Tibial nerve (tissue), 4 donors: ENCODE data around the gene TBC1D8B.

Experiments used
- CTCF ChIP-seq, 5 experiments: fragments of 200-600 bp in 3 of 5; fragments of 450-650 bp in 2 of 5; sonication (generic) in 3 of 5; IDR thresholded peaks; one replicate each; pipeline ENCODE4 v1.5.1; 2016 to 2019; ENCODE audit warnings: antibody characterized with exemption in 5 of 5, mild to moderate bottlenecking in 3 of 5, moderate library complexity in 2 of 5
- EP300 ChIP-seq, 2 donors: sonication (generic); formaldehyde crosslinking; IDR thresholded peaks; one replicate each; pipeline ENCODE4 v1.6.1; 2017; ENCODE audit warnings: antibody characterized with exemption in 2 of 2, mild to moderate bottlenecking in 1 of 2
- POLR2A ChIP-seq, 2 donors: fragments of 450-650 bp; IDR thresholded peaks; one replicate each; pipeline ENCODE4 v1.6.1; 2017; ENCODE audit warnings: antibody characterized with exemption in 2 of 2, mild to moderate bottlenecking in 2 of 2, moderate library complexity in 2 of 2

GRCh38 chrX:106899841-106900240, 97.4 kb downstream of the TBC1D8B start:
- TF ChIP-seq CTCF (IDR thresholded peaks at IDR 0.05) (no peak), POLR2A (IDR thresholded peaks at IDR 0.05) (no peak), EP300 (IDR thresholded peaks at IDR 0.05) (no peak)
